ENCODE measurements around the gene CPED1.

DNA sequence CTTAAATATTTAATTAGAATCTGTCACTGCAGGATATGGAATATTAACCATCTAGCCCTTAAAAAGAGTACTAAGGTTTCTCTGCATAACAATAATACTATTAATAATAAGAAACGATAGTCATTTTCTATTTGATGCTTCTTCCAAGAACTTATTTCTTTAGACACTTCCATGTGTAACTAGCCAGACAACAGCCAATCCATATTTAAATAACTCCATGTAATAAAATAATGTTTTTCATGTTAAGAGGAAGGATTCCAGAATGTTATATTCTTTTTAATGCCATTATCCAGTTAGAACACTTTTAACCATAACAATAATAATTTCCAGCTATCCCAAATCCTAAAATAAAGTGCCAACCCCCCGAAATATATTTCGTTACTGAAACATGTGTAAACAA, 170.2 kb downstream of the CPED1 start:
- TF ChIP-seq POLR2A (IDR thresholded peaks at IDR 0.05) (no peak), POLR2AphosphoS5 (IDR thresholded peaks at IDR 0.05) (no peak), EP300 (IDR thresholded peaks at IDR 0.05; ENCODE audit: low read depth) (no peak)
- TF ChIP-seq, protein P1, sequence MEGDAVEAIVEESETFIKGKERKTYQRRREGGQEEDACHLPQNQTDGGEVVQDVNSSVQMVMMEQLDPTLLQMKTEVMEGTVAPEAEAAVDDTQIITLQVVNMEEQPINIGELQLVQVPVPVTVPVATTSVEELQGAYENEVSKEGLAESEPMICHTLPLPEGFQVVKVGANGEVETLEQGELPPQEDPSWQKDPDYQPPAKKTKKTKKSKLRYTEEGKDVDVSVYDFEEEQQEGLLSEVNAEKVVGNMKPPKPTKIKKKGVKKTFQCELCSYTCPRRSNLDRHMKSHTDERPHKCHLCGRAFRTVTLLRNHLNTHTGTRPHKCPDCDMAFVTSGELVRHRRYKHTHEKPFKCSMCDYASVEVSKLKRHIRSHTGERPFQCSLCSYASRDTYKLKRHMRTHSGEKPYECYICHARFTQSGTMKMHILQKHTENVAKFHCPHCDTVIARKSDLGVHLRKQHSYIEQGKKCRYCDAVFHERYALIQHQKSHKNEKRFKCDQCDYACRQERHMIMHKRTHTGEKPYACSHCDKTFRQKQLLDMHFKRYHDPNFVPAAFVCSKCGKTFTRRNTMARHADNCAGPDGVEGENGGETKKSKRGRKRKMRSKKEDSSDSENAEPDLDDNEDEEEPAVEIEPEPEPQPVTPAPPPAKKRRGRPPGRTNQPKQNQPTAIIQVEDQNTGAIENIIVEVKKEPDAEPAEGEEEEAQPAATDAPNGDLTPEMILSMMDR (IDR thresholded peaks at IDR 0.05), result no peak

Measured in transverse colon (tissue), 4 donors.